NCI-H1930 (cell line): ENCODE data around the gene RABL6.
"Not testable (repeated sequence)": the region's sequence is repeated elsewhere in the genome, so short reads cannot be mapped to it uniquely, and the experiment has no call there.

Experiments
- DNase-seq, 2 experiments: peaks; one replicate each; lab custom pipeline; 2025; lab: John Stamatoyannopoulos, UW

RABL6 gene

GRCh38 chr9:136807281-136808074 is at the start of gene RABL6:
Gene RABL6 (plus strand): TSS chr9:136807948. CDS start chr9:136808197, 249 bp downstream.
- DNase-seq, result peak; percentile 54 to 81

GRCh38 chr9:136759001-136759400 is 48.7 kb upstream of the RABL6 start:
- DNase-seq, result no peak

- no peak for DNase-seq
Measured at GRCh38 chr9:136759436-136760325, 48.1 kb upstream of the RABL6 start.

- no peak for DNase-seq
Measured at GRCh38 chr9:136760424-136760823, 47.3 kb upstream of the RABL6 start.

GRCh38 chr9:136760834-136761544 is 46.8 kb upstream of the RABL6 start:
- DNase-seq, result peak; percentile 32 to 43

- DNase-seq, result no peak
Measured at GRCh38 chr9:136761545-136761981, 46.2 kb upstream of the RABL6 start.

- no peak for DNase-seq
Measured at GRCh38 chr9:136762221-136762691, 45.5 kb upstream of the RABL6 start.

- peak in 1 of 2 experiments; percentile 32 for DNase-seq
Measured at GRCh38 chr9:136762915-136763648, 44.7 kb upstream of the RABL6 start.

GRCh38 chr9:136763649-136764035 is 44.1 kb upstream of the RABL6 start:
- DNase-seq, result no peak

GRCh38 chr9:136764301-136764891 is 43.4 kb upstream of the RABL6 start, which contains the start of gene LCN15:
Gene LCN15 (minus strand): TSS chr9:136764518. CDS start chr9:136764488, 30 bp downstream.
- DNase-seq, result no peak

- DNase-seq, result no peak
Measured at GRCh38 chr9:136765041-136765440, 42.7 kb upstream of the RABL6 start.

GRCh38 chr9:136765745-136766409 is 41.9 kb upstream of the RABL6 start:
- DNase-seq, result not testable (repeated sequence)

- DNase-seq, result peak; percentile 39 to 61
Measured at GRCh38 chr9:136766410-136767120, 41.2 kb upstream of the RABL6 start.

GRCh38 chr9:136769710-136770191 is 38.0 kb upstream of the RABL6 start:
- peak; percentile 57 to 78 for DNase-seq

- no peak for DNase-seq
Measured at GRCh38 chr9:136771907-136772415, 35.8 kb upstream of the RABL6 start.

- DNase-seq, result peak in 1 of 2 experiments; percentile 41
Measured at GRCh38 chr9:136773386-136774044, 34.2 kb upstream of the RABL6 start.

- no peak for DNase-seq
Measured at GRCh38 chr9:136774416-136775045, 33.2 kb upstream of the RABL6 start.

- DNase-seq, result no peak
Measured at GRCh38 chr9:136775191-136775590, 32.6 kb upstream of the RABL6 start.
